Measurements from ENCODE around the gene NME3. TPM values are rescaled to one million over a fixed set of nuclear protein-coding genes. Genes with fewer than 3 reads are reported as not detected.

The NME3 gene
- total and polyA plus RNA-seq, 9 of the 15 experiments (the other 6 are each of a cell fraction or from before 2014, with no cell fraction given), result 0.68 to 76.3 (median 11.5) TPM

GRCh38 chr16:1782408-1783264 is 11.3 kb upstream of the NME3 start, which contains the start of the genes NUBP2 and SPSB3 (continued):
- no peak for TF ChIP-seq ZKSCAN3 (CRISPR knock-in tag; IDR thresholded peaks at IDR 0.05)
- no peak for TF ChIP-seq TEAD2 (tag; IDR thresholded peaks at IDR 0.05)
- peak; percentile 98 for TF ChIP-seq ASH1L (IDR thresholded peaks at IDR 0.05; ENCODE audit: borderline replicate concordance, low read depth, partially characterized antibody)
- TF ChIP-seq MEIS2 (IDR thresholded peaks at IDR 0.05; ENCODE audit: partially characterized antibody), result peak; percentile 60
- peak; percentile 99 for TF ChIP-seq C11orf30 (IDR thresholded peaks at IDR 0.05; ENCODE audit: low read depth)
- peak; percentile 99 for TF ChIP-seq MTA1 (IDR thresholded peaks at IDR 0.05; ENCODE audit: borderline replicate concordance)
- TF ChIP-seq CC2D1A (IDR thresholded peaks at IDR 0.05), result peak; percentile 93; the same call in 1 of the 2 replicates
- 0 out of 2 replicates have a peak, but pooled peaks have one; percentile 62 for TF ChIP-seq ARID4B (CRISPR knock-in tag; IDR thresholded peaks at IDR 0.05)
- no peak for TF ChIP-seq WHSC1 (IDR thresholded peaks at IDR 0.05; ENCODE audit: low read length)
- TF ChIP-seq FOXM1 (IDR thresholded peaks at IDR 0.05; ENCODE audit: low read depth), result peak; percentile 36; the same call in 1 of the 2 replicates
- no peak for TF ChIP-seq FOXM1 (CRISPR knock-in tag; IDR thresholded peaks at IDR 0.05; ENCODE audit: low read depth)
- peak; percentile 69; the same call in 1 of the 2 replicates for TF ChIP-seq PHF8 (IDR thresholded peaks at IDR 0.05; ENCODE audit: borderline replicate concordance, low read length)
- no peak for TF ChIP-seq SLC30A9 (CRISPR knock-in tag; IDR thresholded peaks at IDR 0.05)
- TF ChIP-seq, protein P1, sequence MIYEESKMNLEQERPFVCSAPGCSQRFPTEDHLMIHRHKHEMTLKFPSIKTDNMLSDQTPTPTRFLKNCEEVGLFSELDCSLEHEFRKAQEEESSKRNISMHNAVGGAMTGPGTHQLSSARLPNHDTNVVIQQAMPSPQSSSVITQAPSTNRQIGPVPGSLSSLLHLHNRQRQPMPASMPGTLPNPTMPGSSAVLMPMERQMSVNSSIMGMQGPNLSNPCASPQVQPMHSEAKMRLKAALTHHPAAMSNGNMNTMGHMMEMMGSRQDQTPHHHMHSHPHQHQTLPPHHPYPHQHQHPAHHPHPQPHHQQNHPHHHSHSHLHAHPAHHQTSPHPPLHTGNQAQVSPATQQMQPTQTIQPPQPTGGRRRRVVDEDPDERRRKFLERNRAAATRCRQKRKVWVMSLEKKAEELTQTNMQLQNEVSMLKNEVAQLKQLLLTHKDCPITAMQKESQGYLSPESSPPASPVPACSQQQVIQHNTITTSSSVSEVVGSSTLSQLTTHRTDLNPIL (CRISPR knock-in tag; IDR thresholded peaks at IDR 0.05), result no peak
- no peak for TF ChIP-seq E2F1 (CRISPR knock-in tag; IDR thresholded peaks at IDR 0.05)
- TF ChIP-seq KDM5B (IDR thresholded peaks at IDR 0.05; ENCODE audit: insufficient replicate concordance, low read depth, low read length), result peak; percentile 42
- peak; percentile 99 for TF ChIP-seq GABPA (tag; conservative IDR thresholded peaks at IDR 0.05; ENCODE audit: low read depth)
- TF ChIP-seq BCL6 (CRISPR knock-in tag; IDR thresholded peaks at IDR 0.05), result no peak
- TF ChIP-seq MXI1 (IDR thresholded peaks at IDR 0.05; ENCODE audit: low read depth, low read length), result 0 out of 2 replicates have a peak, but pooled peaks have one; percentile 17
- peak; percentile 67 for TF ChIP-seq ZFX (CRISPR knock-in tag; IDR thresholded peaks at IDR 0.05)
- no peak for TF ChIP-seq SAP30 (IDR thresholded peaks at IDR 0.05; ENCODE audit: borderline replicate concordance, insufficient read depth, low read depth, low read length, poor library complexity, severe bottlenecking)
